Body of pancreas (tissue), 4 donors: ENCODE data around the gene CHRDL1.

Experiments used
- POLR2A ChIP-seq, 3 donors: fragments of 450-650 bp; IDR thresholded peaks; one replicate each; pipeline ENCODE4 v1.6.1; 2016; ENCODE audit warnings: antibody characterized with exemption in 3 of 3, mild to moderate bottlenecking in 2 of 3
- TF ChIP-seq, protein P1 (sequence below), 7 experiments: fragments of 450-650 bp in 4 of 7; fragments of 200-600 bp in 3 of 7; sonication (generic) in 3 of 7; IDR thresholded peaks; one replicate each; pipeline ENCODE4 v1.5.1; 2016 to 2019; ENCODE audit warnings: antibody characterized with exemption in 7 of 7

- TF ChIP-seq, protein P1, sequence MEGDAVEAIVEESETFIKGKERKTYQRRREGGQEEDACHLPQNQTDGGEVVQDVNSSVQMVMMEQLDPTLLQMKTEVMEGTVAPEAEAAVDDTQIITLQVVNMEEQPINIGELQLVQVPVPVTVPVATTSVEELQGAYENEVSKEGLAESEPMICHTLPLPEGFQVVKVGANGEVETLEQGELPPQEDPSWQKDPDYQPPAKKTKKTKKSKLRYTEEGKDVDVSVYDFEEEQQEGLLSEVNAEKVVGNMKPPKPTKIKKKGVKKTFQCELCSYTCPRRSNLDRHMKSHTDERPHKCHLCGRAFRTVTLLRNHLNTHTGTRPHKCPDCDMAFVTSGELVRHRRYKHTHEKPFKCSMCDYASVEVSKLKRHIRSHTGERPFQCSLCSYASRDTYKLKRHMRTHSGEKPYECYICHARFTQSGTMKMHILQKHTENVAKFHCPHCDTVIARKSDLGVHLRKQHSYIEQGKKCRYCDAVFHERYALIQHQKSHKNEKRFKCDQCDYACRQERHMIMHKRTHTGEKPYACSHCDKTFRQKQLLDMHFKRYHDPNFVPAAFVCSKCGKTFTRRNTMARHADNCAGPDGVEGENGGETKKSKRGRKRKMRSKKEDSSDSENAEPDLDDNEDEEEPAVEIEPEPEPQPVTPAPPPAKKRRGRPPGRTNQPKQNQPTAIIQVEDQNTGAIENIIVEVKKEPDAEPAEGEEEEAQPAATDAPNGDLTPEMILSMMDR (IDR thresholded peaks at IDR 0.05), result no peak
- TF ChIP-seq POLR2A (IDR thresholded peaks at IDR 0.05), result no peak
Measured at GRCh38 chrX:110646386-110646785, 149.2 kb downstream of the CHRDL1 start.
